Fibroblast of peridontal ligament (primary cell): ENCODE results near the gene DNAI1.
A peak's percentile ranks its signal among the peaks of the same experiment; 100 is the strongest.
"Not testable (repeated sequence)": the region's sequence is repeated elsewhere in the genome, so short reads cannot be mapped to it uniquely, and the experiment has no call there.

Source experiments
- DNase-seq: peaks from one replicate; pipeline ENCODE4 v3.0.0-alpha.2; 2010; ENCODE audit errors: extremely low read depth

Gene DNAI1

DNA sequence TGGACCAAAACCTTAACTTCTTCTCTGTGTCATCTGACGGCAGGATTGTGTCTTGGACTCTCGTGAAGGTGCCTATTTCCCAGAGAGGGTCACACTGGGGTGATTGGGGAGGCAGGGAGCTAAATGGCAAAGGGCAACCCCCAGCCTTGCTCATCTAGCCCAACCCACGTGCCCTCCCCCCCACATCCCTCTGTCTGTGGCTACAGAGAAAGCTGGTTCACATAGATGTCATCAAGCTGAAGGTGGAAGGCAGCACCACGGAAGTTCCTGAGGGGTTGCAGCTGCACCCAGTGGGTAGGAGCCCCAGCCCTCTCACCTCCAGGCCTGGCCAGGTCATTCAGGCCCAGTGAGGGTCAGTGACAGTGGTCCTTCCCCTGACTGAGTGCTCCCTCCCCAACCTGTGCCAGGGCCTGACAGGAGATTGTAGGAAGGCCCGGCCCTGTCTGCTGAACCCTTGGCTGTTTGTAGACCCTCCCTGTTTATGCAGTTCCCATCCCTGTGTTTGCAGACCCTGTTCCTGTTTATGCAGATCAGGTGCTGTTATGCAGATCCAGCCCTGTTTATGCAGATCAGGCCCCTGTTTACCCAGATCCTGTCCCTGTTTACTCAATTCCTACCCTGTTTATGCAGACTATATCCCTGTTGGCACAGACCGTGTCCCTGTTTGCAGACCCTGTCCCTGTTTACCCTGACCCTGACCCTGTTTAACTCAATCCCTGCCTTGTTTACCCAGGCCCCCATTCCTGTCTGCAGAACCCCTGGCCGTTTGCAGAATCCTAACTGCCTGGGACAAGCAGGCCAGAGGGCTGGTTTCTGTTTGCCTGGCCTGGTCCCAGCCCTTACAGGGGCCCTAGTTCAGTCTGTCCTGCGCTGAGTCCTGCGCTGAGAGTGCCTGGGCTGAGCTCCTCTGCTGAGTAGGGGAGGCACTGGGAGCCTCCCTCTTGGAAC is 53.8 kb downstream of the DNAI1 start:
- DNase-seq, result no peak

DNA sequence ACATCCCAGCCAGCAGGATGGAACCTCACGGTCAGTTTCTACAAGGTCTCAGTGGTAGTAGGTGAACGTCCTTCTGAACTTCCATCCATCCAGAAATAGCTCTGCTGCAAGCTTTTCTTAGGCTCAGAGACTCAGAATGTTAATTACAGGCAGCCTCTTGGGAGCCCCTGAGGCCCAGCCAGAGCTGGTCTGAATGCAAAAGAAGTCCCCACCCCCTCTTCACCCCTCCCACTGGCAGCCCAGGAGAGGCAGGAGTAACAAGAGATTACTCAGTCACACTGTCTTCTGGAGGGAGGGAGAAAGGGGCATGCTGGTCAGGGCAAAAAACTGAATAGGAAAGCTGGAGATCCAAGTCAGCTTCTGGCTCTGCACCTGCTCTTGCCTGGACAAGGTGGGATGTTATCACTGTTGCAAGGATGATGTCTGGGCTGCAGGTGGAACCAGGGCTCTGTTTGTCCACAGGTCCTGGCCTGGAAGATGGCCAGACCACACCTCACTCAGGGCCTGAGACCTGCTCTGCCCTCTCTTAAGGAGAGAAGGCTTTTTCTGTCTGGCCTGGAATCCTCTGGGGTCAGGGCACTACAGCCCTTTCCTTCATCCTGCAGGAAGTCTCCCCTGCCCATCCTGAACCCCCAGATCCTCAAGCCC is 55.1 kb downstream of the DNAI1 start:
- DNase-seq, result peak; percentile 54

DNA sequence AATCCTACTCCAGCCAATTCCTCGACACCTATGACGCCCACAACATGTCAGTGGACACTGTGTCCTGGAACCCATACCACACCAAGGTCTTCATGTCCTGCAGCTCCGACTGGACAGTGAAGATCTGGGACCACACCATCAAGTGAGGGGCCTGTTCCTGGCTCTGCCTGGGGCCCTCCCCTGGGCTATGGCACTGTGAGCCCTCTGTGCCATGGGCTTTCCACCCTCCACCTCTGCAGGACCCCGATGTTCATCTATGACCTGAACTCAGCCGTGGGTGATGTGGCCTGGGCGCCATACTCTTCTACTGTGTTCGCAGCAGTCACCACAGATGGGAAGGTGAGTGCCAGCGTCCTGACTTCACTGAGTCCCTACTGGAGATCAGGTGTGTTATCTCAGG is 55.8 kb downstream of the DNAI1 start:
- DNase-seq, result no peak

DNA sequence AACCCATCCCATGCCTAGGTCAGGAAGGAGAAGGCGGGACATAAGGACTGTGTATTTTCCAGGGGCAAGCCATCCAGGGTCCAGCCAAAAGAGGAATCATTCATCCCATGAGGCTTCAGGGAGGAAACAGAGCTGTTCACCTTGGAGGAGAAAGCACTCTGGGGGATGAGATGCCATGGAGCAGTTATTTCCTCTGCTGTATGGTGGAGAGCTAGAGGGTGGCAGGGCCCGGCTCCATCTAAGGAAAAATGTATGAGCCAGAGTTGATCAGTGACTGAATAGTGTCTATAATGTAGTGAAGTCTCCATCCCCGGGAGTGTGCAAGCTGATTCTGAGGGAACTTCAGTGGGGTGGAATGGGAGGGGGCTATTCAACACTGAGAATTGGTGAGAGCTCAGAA is 56.2 kb downstream of the DNAI1 start:
- DNase-seq, result no peak

DNA sequence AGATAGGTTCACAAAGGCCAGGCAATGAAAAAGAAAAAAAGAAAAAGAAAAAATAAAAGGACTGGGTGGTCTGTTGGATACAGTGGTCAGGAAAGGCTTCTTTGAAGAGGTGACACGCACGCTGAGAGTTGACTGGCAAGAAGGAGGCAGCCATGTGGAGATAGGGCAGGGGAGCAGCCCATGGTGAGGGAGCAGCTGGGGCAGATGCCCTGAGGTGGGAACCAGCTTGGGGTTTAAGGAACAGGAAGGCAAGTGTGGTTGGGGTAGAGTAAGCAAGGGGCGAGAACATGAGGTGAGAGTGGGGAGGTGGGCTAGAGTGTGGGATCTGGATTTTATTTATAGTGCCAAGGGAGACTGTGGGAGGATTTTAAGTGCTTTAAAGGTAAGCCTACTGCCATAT is 57.4 kb downstream of the DNAI1 start:
- DNase-seq, result no peak

DNA sequence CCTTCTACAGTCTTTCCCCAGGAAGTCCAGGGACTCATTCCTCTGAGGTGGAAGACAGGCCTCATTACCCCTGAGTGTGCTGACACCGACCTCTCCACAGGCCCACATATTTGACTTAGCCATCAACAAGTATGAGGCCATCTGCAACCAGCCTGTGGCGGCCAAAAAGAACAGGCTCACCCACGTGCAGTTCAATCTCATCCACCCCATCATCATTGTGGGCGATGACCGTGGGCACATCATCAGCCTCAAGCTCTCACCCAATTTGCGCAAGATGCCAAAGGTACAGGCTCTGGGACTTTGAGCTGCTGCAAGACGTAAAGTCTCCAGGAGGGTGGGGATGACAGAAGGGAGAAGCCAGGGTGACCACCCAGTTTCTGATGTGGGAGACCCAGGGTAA is 58.6 kb downstream of the DNAI1 start:
- no peak for DNase-seq

DNA sequence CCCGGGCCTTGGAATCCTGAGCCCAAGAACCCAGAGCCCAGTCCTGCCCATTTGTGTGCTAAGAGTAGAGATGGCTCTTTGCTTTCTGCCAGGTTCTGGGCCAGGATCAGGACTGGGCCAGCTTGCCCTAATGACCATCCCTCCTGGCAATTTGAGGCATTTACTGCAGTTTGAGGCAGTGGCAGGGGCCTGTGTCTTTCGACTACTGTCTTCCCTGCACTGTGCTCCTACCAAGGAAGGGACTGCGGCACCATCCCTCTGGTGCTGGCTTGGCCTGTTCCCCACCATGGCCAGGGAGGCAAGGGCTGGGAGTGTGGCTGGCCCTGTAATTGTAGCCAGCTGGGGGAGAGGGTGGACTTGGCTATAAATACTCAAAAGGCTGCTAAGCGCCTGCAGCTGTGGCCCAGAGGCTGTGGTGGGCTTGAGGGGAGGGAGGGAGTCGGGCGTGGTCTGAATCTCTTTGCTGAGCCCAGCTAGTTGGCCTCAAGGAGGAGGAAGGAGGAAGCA is 59.6 kb downstream of the DNAI1 start:
- DNase-seq, result no peak

DNA sequence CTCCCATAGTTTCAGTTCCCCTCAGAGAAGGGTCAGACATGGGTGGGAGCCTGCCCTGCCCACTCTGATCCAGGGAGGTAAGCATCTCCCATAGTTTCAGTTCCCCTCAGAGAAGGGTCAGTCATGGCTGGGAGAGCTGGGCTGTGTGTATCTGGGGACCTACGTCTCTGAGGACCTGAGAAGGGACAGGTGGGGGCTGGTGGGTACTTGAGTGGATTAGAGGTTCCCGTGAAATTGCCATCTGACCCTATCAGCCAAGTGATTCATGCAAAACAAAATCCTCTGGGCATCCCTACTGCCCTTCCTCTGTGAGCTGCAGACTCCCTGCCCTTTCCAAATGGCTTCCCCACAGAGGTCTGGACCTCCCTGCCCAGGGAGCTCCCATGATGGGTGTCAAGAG is 60.3 kb downstream of the DNAI1 start:
- no peak for DNase-seq

DNA sequence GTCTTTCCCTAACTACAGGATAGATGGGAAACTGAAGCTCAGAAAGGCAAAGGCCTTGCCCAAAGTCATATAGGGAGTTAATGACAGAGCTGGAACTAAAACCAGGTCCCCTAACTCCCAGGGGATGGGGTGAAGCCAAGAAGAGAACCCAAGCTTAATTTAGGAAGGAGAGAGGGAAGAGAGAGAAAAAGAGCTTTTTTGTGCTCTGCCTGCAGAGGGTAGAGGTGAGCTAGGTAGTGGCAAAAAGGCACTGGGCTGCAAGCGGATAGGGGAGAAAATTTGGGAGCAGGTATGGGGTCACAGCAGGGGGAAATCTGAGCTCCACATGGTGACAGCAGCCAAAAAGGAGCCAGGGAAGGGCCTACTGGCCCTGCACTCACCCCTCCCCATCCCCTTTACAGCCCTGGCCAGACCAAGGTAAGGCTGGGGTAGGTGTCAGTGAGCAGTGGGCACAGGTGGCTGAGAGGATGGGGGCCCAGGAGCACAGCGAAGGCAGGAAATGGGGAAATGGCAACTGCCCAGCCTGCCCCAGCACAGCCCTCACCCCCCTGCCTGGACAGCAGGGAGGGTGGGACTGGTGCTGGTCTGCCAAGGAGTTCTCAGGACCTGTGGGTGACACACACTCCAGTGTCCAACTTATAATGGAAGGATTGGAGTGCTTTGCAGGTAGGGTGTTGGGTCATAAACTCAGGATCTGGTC is 60.9 kb downstream of the DNAI1 start:
- DNase-seq, result no peak

DNA sequence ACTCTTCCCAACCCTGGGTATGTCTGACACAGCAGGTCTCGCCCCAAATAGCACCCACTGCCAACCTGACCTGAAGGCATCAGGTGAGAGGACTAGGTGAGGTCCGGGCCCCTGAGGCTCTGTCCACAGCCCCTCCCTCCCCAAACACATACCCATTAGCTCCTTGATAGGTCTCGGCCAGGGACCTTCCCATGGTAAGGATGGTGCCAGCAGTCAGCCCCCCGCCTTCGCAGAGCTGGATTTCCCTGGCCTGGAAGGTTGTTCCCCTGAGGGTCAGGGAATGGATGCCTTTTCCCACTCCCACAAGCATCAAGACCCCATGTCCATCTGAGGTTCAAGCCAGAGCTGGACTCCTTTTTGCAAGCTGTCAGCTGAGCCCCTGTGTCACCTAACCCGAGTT is 61.5 kb downstream of the DNAI1 start:
- no peak for DNase-seq

DNA sequence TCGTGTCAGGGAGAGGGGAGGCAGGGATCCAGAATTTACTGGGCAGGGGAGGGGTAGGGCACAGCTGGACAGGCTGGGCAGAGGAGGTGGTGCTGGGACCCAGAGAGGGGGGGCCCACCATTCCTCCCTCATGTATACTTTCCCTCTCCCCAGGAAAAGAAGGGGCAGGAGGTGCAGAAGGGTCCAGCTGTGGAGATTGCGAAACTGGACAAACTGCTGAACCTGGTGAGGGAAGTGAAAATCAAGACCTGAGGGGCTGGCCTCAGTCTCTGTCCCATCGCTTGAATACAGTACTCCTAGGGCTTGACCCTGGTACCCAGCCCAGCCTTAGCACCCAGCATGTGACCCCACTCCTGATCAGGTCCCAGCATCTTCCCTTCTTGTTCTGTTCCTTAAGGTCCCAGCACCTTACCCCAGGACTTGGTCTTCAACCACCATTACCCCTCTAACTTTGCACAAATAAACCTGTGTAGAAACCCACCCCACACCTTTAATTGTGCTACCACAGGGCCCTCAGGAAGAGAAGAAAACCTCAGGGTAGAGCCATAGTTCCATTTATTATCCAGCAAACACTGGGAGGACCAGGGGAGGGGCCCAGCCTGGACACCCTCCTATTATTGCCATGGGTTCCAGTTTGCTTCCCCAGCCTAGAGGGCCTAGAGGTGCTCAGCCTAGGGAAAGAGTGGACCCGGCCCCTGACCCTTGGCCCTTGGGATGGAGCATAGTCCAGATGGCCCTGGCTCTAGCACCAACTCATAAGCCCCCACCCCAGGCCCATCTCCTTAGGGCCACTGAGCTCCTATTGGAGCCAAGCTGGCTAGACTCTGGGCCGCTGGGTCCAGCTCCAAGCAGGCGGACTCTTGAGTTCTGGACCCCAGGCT is 62.1 kb downstream of the DNAI1 start:
- DNase-seq, result no peak

DNA sequence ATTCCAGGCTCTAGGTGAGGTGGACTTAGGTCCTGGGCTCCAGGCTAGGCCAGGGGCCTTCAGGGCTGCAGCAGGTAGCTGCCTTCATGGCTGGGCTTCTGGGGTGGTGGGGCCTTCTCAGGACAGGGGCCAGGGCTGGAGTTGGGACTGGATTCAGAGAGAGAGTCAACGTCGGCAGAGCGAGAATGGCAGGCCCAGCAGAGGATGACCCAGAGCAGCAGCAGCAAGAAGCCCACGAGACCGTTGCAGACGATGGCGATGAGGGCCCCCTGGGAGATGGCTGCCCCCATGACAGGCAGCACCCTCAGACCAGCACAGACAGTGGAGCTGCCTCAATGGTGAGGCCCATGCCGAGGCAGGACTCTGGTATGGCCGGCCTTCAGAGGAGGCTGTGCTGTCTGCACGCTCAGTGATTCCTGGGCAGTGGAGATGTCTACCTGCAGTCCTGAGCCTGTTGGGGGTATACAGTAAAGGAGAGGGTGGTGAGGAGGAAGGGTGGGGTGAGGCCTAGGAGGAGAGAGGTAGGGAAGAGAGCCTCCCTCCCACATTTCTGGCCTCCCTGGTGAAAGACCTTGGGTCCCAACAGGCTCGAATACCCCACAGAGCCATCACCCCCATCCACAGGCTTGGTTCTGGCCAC is 62.9 kb downstream of the DNAI1 start:
- no peak for DNase-seq

DNA sequence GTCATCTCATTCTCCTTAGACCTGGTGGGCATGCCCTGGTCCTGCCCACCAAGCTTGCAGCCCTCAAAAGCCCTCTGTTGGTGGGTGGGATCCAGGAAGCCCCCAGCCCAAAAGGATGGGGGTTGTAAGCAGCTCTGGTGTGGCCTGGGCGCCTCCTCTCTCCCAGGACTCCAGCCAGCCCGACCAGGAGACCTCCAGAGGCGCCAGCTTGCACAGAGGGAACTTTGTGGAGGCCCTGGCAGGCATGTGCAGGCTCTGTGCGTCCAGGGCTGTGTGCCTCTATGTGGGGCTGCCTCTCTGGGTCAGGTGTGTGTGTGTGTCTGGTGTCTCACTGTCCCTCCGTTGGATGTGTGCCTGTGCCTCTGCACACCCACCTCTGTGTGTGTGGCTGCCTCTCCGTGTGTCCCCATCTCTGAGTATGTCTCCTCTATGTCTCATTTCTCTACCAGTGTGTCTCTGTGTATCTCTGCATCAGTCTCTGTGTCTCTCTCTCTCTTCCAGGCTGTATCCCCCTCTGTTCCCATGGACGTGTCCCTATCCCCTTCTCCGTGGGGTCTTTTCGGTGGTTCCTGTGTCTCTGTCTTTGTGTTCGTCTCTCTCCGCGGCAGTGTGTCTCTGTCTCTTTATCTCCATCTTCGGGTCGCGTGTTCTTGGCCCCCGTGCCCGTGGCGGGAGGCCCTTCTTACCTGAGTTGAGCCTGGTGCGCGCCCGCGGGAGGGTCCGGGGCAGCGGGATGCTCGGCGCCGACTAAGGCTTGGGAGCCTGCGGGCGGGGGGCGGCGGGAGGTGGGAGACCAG is 63.7 kb downstream of the DNAI1 start:
- DNase-seq, result no peak

DNA sequence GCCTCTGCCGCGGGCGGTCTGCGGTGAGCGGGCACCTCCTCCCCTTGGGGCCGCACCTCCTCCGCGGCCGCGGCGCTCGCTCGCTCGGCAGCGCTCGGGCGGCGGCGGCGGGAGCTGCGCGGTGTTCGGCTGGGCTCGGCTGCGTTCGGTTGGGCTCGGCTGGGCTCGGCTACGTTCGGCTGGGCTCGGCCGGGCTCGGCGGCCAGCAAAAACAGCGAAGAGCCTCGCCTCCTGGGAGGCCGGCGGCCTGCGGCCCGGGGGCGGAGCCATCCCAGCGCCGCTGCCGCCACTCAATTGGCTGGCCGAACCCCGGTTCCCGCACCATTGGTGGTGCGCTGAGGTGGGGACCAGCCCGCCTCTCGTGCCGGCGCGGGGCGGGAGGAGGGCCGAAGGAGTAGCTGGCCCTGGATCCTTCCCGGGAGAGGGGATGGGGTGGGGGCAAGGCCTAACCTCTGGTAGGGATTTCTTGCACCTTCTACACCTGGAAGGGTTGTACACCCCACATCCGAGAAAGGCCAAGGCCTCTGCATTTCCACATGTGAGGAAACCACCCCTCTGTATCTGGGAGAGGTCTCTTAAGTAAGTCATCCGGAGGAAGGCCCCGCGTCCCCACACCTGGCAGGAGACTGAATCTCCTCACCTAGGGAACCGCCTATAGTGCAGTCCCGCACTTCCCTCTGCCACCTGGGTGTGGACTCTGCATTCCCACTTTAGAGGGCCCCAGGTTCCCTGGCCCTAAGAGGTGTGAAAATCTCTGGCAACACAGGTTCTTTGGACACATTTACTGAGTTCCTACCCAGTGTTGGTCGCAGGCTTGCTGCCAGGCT is 64.6 kb downstream of the DNAI1 start, which contains the start of gene ENHO:
Gene ENHO (minus strand): TSS at position 20 of the 827 bp plus-strand sequence. CDS start 1,295 bp downstream, outside the sequence.
- peak; percentile 71 for DNase-seq

DNA sequence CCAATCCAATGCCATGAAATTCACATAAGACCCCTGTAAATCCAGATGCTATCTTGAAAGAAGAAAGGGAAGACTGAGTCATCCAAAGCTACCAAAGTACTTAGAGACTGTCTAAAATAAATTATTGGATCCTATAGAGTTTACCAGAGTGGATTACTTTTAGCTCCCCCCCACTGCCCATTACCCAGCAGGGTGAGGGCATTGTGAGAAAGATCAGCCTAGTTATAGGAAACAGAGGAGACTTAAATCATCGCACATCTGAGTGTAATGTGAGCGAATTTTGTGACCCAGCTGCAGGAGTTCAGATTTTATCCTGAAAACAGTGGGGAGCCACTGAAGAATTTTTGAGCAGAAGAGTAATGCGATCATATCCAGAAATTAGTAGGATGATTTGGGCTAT is 65.7 kb downstream of the DNAI1 start:
- no peak for DNase-seq

DNA sequence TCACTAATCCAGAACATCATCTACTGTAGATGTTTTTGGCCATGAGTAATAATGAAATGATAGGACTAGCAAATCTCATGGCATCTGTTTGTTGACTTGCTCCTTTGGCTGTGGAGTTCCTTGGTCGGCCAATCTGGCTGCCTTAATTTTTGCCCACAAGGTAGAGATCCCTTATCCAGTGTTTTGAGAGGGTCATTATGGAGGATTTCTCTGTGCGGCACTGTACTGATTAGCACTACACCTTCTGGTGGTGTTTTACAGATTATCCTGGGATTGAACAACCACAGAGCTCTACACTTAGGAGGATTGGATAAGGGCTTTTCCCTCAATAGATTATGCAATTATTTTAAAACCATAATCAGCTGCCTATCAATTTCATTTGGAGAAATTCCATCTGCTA is 67.4 kb downstream of the DNAI1 start:
- DNase-seq, result no peak

DNA sequence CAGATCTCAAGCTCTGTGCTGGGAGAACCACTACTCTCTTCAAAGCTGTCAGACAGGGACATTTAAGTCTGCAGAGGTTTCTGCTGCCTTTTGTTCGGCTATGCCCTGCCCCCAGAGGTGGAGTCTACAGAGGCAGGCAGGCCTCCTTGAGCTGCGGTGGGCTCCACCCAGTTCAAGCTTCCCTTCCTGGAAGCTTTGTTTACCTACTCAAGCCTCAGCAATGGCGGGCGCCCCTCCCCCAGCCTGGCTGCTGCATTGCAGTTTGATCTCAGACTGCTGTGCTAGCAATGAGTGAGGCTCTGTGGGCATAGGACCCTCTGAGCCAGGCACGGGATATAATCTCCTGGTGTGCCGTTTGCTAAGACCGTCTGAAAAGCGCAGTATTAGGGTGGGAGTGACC is 73.4 kb downstream of the DNAI1 start:
- DNase-seq, result not testable (repeated sequence)

DNA sequence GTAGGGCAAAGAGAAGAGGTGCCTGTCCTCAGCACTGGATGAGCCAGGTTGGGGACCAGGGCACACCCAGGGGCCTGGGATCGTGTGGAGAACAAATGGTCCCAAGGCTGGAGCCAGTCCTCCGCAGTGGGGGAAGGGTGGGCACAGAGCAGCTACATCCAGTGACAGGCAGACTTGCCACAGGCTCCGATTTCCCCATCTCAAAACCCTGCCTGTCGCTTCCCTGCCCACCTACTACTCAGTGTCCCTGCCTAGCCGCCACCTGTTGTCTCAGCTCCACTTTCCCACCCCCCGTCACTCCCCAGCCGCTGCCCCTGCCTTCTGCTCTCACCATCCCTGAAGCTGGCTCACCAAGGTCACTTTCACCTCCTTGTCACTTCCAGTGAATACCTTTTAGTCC is 78.1 kb downstream of the DNAI1 start:
- no peak for DNase-seq

DNA sequence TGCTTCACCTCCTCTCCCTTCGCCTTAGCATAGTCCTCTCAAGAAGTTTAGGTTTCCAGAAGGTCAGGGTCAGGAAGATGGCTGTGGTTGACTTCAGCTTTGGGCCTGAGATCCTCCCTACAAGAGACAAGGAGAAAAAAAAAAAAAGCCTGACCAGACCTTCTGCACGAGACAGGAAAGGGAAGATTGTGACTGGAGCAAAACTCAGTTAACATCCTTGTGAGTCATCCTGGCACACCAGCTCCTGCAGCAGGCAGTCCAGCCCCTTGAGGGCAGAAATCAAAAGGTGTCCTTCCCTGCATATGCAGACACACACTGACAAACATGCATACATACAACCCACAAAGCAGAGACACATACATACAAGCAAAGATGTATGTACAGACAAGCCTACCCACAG is 82.2 kb downstream of the DNAI1 start:
- peak; percentile 13 for DNase-seq
